CD4-positive, alpha-beta T cell treated with Interferon gamma for 1 hour (primary cell): ENCODE measurements around the gene SEMA4C.
A peak's percentile ranks its signal among the peaks of the same experiment; 100 is the strongest.
"Not testable (repeated sequence)": the region's sequence is repeated elsewhere in the genome, so short reads cannot be mapped to it uniquely, and the experiment has no call there.

Source experiments
- DNase-seq: peaks from one replicate; pipeline ENCODE4 v3.0.0-alpha.2; 2020

SEMA4C gene

GRCh38 chr2:96863575-96864342, 6.1 kb downstream of the SEMA4C start:
- DNase-seq, result no peak

- not testable (repeated sequence) for DNase-seq
Measured at GRCh38 chr2:96863056-96863455, 6.8 kb downstream of the SEMA4C start.

GRCh38 chr2:96861074-96861473, 8.8 kb downstream of the SEMA4C start:
- no peak for DNase-seq

GRCh38 chr2:96860065-96861029, 9.5 kb downstream of the SEMA4C start:
- no peak for DNase-seq

- DNase-seq, result no peak
Measured at GRCh38 chr2:96859681-96860064, 10.2 kb downstream of the SEMA4C start.

- DNase-seq, result no peak
Measured at GRCh38 chr2:96859099-96859649, 10.7 kb downstream of the SEMA4C start.

GRCh38 chr2:96857667-96858372, 12.1 kb downstream of the SEMA4C start, which contains the start of gene ANKRD39:
TSS of gene ANKRD39 (minus strand) at chr2:96858016. CDS start at chr2:96857987, 29 bp downstream.
- peak; percentile 97 for DNase-seq

GRCh38 chr2:96856776-96857666, 12.9 kb downstream of the SEMA4C start:
- DNase-seq, result no peak

- no peak for DNase-seq
Measured at GRCh38 chr2:96853321-96853720, 16.6 kb downstream of the SEMA4C start.

- no peak for DNase-seq
Measured at GRCh38 chr2:96852667-96853066, 17.2 kb downstream of the SEMA4C start.

- no peak for DNase-seq
Measured at GRCh38 chr2:96848264-96848663, 21.6 kb downstream of the SEMA4C start.

- DNase-seq, result no peak
Measured at GRCh38 chr2:96847586-96847985, 22.3 kb downstream of the SEMA4C start.

- no peak for DNase-seq
Measured at GRCh38 chr2:96846825-96847224, 23.1 kb downstream of the SEMA4C start.

GRCh38 chr2:96844405-96844808, 25.5 kb downstream of the SEMA4C start:
- no peak for DNase-seq

GRCh38 chr2:96843538-96844268, 26.2 kb downstream of the SEMA4C start, which contains the start of gene ANKRD23:
TSS of gene ANKRD23 (minus strand) at chr2:96844021. CDS start at chr2:96843992, 29 bp downstream.
- DNase-seq, result no peak

- no peak for DNase-seq
Measured at GRCh38 chr2:96842600-96842999, 27.3 kb downstream of the SEMA4C start.

GRCh38 chr2:96841701-96842495, 28.0 kb downstream of the SEMA4C start:
- DNase-seq, result no peak

- DNase-seq, result no peak
Measured at GRCh38 chr2:96839875-96840850, 29.7 kb downstream of the SEMA4C start.
